Right lobe of liver (tissue), 6 donors: ENCODE data around the gene DLG1. TPM values are rescaled to one million over a fixed set of nuclear protein-coding genes. Genes with fewer than 3 reads are reported as not detected.
A peak's percentile ranks its signal among the peaks of the same experiment; 100 is the strongest.

Source experiments
- ATAC-seq, 4 donors: fragments of 200-7000 bp; cut with Tn5 transposase; one replicate each; pipeline ENCODE4 v1.9.1; 2020; ENCODE audit warnings: mild to moderate bottlenecking in 4 of 4, moderate library complexity in 4 of 4
- DNase-seq, 3 donors: peaks; one replicate each; pipeline ENCODE4 v3.0.0-alpha.2; 2020
- H3K27ac ChIP-seq, 3 donors: fragments of 200-600 bp; one replicate each; pipeline ENCODE4 v1.8.0; 2022
- H3K27me3 ChIP-seq, 2 donors: fragments of 200-600 bp; one replicate each; pipeline ENCODE4 v1.8.0; 2022
- H3K36me3 ChIP-seq, 4 donors: fragments of 200-600 bp; sonication (generic) in 1 of 4; one replicate each; pipeline versions ENCODE4 v1.5.1 to v1.8.0; 2017 to 2022; ENCODE audit warnings: control low read depth in 1 of 4
- H3K4me1 ChIP-seq, 4 donors: fragments of 200-600 bp; sonication (generic) in 1 of 4; one replicate each; pipeline versions ENCODE4 v1.5.1 to v1.8.0; 2017 to 2022; ENCODE audit warnings: control low read depth in 1 of 4
- H3K4me3 ChIP-seq, 3 donors: fragments of 200-600 bp; one replicate each; pipeline ENCODE4 v1.8.0; 2022
- H3K9me3 ChIP-seq, 4 donors: fragments of 200-600 bp; sonication (generic) in 1 of 4; one replicate each; pipeline versions ENCODE4 v1.5.1 to v1.8.0; 2017 to 2022; ENCODE audit warnings: control low read depth in 1 of 4
- POLR2A ChIP-seq: fragments of 450-650 bp; IDR thresholded peaks from one replicate; pipeline ENCODE4 v1.6.1; 2017; ENCODE audit warnings: antibody characterized with exemption, mild to moderate bottlenecking
- WGBS: methylation state at CpG from one replicate; pipeline ENCODE4 v1.1.6; 2018; ENCODE audit warnings: low coverage, low lambda C conversion rate; ENCODE audit not compliant: insufficient coverage; ENCODE audit errors: missing lambda C conversion rate; 5-methylcytosine and 5-hydroxymethylcytosine counted together
- intact Hi-C, 2 donors: fragments of 100-400 bp; cut with DNase I; formaldehyde crosslinking; loops; one replicate each; pipeline versions ENCODE4 v1.11.2 to v1.14.1; 2022
- total RNA-seq, 6 experiments: library from RNA; depleted of rRNA in 2 of 6; stranded (reverse); fragments of >200 nt in 2 of 6; fragmentation: NEBNext Ultra II Directional in 3 of 6; extraction: Animal tissue kit (Norgen Biotek cat#: 25700) in 3 of 6; gene quantifications; one replicate each; pipeline versions ENCODE4 v1.1.0 to v1.2.4, GENCODE V29; 2016 to 2023
- TF ChIP-seq, protein P1 (sequence below), 4 donors: fragments of 200-600 bp in 3 of 4; fragments of 450-650 bp in 1 of 4; IDR thresholded peaks; one replicate each; pipeline versions ENCODE4 v1.5.1 to v1.8.0; 2016 to 2022; ENCODE audit warnings: antibody characterized with exemption in 4 of 4, mild to moderate bottlenecking in 2 of 4
- donor health status: DM: no; HTN: yes; CAD: no.
- donor health status: DM: no; HTN: no; CAD: no.
- donor health status: DM: no; HTN: no; CAD: no.
- donor health status: DM: no; HTN: yes; CAD: no.
- donor health status: DM: no; HTN: yes; CAD: no.

DLG1 gene
- total RNA-seq, 6 experiments from 2014 or later = 36.1 to 50.2 (median 44.2) TPM

DNA sequence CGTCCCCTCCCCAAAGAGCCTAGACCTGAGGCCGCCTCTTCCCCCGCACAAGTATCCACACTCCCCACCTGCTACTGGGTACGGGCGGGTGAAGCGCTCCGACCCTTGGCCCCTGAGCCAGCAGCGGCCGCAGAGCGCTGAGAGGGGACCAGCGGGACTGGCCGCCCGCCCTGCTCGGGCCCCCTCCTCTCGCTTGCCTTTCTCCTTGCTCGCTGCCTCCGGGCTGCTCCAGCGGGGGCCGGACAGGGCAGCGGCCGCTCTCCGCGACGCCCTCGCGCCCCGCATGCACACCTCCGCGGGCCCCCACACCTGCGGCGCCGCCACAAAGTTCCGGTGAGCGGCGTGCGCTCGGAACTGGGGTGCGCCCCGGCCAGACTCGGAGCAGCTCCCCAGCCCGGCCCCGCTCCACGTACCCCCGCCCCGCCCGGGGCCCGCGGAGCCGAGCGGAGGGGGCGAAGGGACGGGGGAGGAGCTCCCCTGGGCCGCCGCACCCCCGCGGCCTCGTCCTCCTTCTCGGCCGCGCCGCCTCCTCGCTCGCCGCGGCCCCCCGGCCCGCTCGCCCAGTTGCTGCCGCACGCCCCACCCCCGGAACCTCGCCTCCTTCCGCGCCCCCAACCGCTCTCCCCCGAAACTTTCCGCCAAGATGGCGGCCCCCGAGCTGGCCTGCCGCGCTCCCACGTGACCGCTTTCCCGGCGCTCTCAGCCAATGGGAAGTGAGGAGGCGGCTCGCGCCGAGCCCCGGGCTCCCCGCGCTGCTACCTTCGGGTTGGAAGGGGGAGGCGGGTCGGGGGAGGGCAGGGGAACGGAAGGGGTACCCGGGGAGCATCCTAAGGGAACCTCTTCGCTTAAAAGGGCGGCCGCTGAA, 704 bp downstream of the DLG1 start:
- peak overlapping the region; percentile 66 to 92 (median 83) for H3K27ac ChIP-seq
- H3K9me3 ChIP-seq = no peaks in the 10 kb centered on the region
- H3K4me3 ChIP-seq = peak overlapping the region; percentile 93 to 98 (median 94)
- peaks cover 0 to 22% (median 3%) of the 10 kb centered on the region in 4 donors for H3K4me1 ChIP-seq
- intact Hi-C loops = no loop called here
- H3K27me3 ChIP-seq = no peaks in the 10 kb centered on the region
- WGBS = 20% methylated on average over 1 of the region's 100 CpGs
- peak; percentile 83 to 87 (median 86) for ATAC-seq
- TF ChIP-seq, protein P1, sequence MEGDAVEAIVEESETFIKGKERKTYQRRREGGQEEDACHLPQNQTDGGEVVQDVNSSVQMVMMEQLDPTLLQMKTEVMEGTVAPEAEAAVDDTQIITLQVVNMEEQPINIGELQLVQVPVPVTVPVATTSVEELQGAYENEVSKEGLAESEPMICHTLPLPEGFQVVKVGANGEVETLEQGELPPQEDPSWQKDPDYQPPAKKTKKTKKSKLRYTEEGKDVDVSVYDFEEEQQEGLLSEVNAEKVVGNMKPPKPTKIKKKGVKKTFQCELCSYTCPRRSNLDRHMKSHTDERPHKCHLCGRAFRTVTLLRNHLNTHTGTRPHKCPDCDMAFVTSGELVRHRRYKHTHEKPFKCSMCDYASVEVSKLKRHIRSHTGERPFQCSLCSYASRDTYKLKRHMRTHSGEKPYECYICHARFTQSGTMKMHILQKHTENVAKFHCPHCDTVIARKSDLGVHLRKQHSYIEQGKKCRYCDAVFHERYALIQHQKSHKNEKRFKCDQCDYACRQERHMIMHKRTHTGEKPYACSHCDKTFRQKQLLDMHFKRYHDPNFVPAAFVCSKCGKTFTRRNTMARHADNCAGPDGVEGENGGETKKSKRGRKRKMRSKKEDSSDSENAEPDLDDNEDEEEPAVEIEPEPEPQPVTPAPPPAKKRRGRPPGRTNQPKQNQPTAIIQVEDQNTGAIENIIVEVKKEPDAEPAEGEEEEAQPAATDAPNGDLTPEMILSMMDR (IDR thresholded peaks at IDR 0.05) = no peak
- TF ChIP-seq POLR2A = no peak
- H3K36me3 ChIP-seq = peaks cover 0 to 9% (median 3%) of the 10 kb centered on the region in 4 donors
- DNase-seq = peak; percentile 91 to 93 (median 92)

DNA sequence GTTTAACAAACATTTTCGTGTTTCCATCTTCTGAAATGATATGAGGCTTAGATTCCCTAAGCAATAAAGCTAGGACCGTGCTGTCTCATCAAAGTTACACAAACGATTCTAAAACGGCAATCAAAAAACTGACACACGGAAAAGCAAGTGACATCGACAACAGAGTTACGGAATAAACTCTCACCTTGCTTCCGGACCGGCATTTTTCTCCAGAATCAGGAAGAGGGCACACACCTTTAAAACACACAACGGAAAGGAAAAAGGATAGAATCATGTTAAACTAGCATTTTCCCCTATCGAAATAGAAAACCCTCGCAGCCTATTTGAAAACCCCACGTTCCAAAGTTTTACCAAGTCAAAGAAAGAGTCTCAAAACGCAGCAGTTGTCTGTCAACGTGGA, 1.4 kb downstream of the DLG1 start:
- Histone ChIP-seq H3K4me1 (peaks cover 0 to 22% (median 3%) of the 10 kb centered on the region in 4 donors), H3K27me3 (no peaks in the 10 kb centered on the region), H3K36me3 (peaks cover 0 to 9% (median 4%) of the 10 kb centered on the region in 4 donors), H3K27ac (peak overlapping the region; percentile 66 to 92 (median 83)), H3K9me3 (no peaks in the 10 kb centered on the region), H3K4me3 (peak overlapping the region; percentile 93 to 98 (median 94))
- intact Hi-C loops = no loop called here
- 0% methylated on average over 15 of the region's 15 CpGs for WGBS
- ATAC-seq (no peak), DNase-seq (no peak)
- TF ChIP-seq, protein P1 (IDR thresholded peaks at IDR 0.05) = no peak
- TF ChIP-seq POLR2A = no peak

DNA sequence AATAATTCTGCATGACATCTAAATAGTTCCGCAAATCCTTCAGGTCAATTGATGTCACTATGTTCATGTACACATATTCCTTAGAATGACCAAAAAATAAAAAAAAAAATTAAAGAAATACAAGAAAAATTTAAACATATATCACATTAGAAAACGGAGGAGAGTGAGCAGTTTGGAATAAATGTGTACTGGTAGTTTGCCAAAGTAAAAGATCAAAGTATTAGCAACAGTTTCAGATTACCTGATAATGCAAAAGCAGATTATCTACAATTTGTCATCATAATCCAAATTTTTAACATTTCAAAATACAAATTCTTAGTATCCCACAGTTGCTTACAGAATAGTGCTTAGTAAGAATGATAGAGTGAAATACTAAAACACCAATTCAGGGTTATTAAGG, 1.9 kb downstream of the DLG1 start:
- DNase-seq (no peak), ATAC-seq (no peak)
- Histone ChIP-seq H3K9me3 (no peaks in the 10 kb centered on the region), H3K4me3 (peak overlapping the region; percentile 93 to 98 (median 94)), H3K36me3 (peaks cover 0 to 13% (median 4%) of the 10 kb centered on the region in 4 donors), H3K27ac (no peak overlapping the region), H3K4me1 (peaks cover 0 to 22% (median 3%) of the 10 kb centered on the region in 4 donors), H3K27me3 (no peaks in the 10 kb centered on the region)
- 30% methylated on average over 2 of the region's 2 CpGs for WGBS
- intact Hi-C loops = no loop called here
- no peak for TF ChIP-seq POLR2A
- TF ChIP-seq, protein P1 (IDR thresholded peaks at IDR 0.05) = no peak

DNA sequence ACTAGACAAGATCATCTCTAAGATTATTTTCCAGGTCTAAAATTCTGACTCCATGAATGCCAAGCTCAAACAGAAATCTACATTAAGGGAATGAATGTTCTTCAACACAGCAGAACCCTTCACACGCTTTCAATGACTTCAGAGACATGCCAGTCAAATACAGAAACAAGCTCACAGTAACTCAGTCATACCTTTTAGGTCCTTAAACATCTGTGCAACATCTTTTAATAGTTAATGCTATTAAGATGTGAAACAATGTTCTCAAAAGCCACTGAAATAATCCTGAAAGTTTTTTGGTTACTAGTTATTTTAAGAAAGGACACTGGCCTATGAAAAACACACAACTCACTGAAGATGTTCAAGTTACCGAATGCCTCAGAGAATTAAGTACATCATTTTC, 2.5 kb downstream of the DLG1 start:
- WGBS = 76% methylated on average over 2 of the region's 2 CpGs
- Histone ChIP-seq H3K4me1 (peaks cover 0 to 22% (median 3%) of the 10 kb centered on the region in 4 donors), H3K36me3 (peaks cover 0 to 16% (median 4%) of the 10 kb centered on the region in 4 donors), H3K27me3 (no peaks in the 10 kb centered on the region), H3K9me3 (no peaks in the 10 kb centered on the region), H3K27ac (no peak overlapping the region), H3K4me3 (no peak overlapping the region)
- TF ChIP-seq, protein P1 (IDR thresholded peaks at IDR 0.05) = no peak
- no peak for TF ChIP-seq POLR2A
- intact Hi-C loops = no loop called here
- DNase-seq = no peak
- ATAC-seq = no peak
